Epithelial cell of esophagus (primary cell): Measurements from ENCODE around the gene PLXNA1.

Source experiments
- DNase-seq: peaks from one replicate; pipeline ENCODE4 v3.0.0; 2010; ENCODE audit warnings: low read depth
- H3K4me3 ChIP-seq: 2 replicates; pipeline ENCODE4 v1.5.1; 2011; ENCODE audit warnings: mild to moderate bottlenecking, low read length, control low read depth
- TF ChIP-seq, protein P1 (sequence below): IDR thresholded peaks from 2 replicates; pipeline ENCODE4 v1.5.1; 2011; ENCODE audit warnings: low read depth, mild to moderate bottlenecking, low read length, control low read depth, inconsistent platforms; ENCODE audit not compliant: insufficient read depth; ENCODE audit errors: missing control alignments

The PLXNA1 gene

GRCh38 chr3:127014536-127015281, 31.8 kb downstream of the PLXNA1 start:
- TF ChIP-seq, protein P1, sequence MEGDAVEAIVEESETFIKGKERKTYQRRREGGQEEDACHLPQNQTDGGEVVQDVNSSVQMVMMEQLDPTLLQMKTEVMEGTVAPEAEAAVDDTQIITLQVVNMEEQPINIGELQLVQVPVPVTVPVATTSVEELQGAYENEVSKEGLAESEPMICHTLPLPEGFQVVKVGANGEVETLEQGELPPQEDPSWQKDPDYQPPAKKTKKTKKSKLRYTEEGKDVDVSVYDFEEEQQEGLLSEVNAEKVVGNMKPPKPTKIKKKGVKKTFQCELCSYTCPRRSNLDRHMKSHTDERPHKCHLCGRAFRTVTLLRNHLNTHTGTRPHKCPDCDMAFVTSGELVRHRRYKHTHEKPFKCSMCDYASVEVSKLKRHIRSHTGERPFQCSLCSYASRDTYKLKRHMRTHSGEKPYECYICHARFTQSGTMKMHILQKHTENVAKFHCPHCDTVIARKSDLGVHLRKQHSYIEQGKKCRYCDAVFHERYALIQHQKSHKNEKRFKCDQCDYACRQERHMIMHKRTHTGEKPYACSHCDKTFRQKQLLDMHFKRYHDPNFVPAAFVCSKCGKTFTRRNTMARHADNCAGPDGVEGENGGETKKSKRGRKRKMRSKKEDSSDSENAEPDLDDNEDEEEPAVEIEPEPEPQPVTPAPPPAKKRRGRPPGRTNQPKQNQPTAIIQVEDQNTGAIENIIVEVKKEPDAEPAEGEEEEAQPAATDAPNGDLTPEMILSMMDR = no peak
- no peak for DNase-seq
- H3K4me3 ChIP-seq = no peak overlapping the region

DNA sequence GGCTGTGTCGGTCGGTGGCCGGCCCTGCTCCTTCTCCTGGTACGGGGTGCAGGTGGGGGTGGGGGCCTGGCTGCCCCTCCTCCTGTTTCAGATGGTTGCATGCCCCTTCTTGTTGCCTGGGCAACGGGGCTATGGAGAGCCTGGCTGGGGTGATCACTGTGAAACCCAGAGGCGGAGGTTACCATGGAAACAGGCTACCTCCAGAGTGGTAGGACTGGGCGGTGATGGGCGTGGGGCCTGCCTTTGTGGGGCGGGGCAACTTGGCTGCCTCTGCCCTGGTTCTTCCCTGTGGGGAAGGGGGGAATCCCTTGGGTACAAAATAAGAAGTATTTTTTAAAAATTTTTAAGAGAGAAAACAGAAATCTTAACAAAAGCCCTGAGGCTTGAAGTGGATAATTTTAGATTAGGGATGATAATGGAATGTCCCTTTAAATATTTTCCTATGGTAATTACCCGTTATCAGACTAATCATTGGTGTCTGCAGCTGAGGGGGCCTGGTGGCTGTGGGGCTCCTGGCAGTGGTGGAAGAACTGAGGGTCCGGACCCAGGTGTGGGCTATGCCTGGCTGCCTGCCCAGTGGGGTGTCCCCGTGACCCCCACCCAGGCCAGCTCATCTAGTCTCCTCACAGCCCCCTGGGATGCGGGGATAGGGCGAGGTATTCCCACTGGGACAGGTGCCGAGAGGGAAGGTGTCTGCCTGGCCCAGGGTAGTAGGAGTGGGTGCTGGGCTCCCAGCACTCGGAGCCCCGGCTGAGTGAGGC, 32.5 kb downstream of the PLXNA1 start:
- H3K4me3 ChIP-seq = no peak overlapping the region
- no peak for DNase-seq
- TF ChIP-seq, protein P1 = no peak

- TF ChIP-seq, protein P1 = no peak
- no peak overlapping the region for H3K4me3 ChIP-seq
- DNase-seq = no peak
These were observed 33.1 kb downstream of the PLXNA1 start for GRCh38 chr3:127016043-127016343.

- DNase-seq = no peak
- no peak overlapping the region for H3K4me3 ChIP-seq
- TF ChIP-seq, protein P1 = no peak
These were observed 33.5 kb downstream of the PLXNA1 start for GRCh38 chr3:127016461-127016860.

DNA sequence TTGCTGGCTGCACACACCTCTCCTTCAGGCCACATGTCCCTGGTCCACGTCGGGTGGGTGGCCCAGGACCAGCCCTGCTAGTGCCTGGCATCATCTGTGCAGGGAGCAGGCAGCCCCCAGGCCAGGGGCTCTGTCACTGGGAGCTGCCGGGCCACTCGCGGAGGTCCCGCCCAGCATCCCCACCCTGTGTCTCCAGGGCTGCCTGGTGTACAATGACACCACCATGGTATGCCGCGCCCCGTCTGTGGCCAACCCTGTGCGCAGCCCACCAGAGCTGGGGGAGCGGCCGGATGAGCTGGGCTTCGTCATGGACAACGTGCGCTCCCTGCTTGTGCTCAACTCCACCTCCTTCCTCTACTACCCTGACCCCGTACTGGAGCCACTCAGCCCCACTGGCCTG, 34.3 kb downstream of the PLXNA1 start:
- TF ChIP-seq, protein P1 = no peak
- DNase-seq = no peak
- no peak overlapping the region for H3K4me3 ChIP-seq

DNA sequence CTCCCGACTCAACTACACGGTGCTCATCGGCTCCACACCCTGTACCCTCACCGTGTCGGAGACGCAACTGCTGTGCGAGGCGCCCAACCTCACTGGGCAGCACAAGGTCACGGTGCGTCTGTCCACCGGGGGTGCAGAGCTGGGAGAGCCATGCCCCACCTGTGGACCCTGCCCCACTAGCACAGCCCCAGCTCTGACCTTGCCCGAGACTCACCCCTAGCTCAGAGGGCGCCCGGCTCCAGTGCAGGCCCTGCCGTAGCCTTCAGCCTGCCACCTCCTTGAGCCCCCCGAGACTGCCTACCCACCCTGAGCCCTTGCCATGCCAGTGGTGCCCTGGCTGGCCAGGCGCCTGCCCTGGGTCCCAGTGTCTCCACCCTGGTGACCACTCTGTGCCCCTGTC, 34.9 kb downstream of the PLXNA1 start:
- TF ChIP-seq, protein P1 = no peak
- no peak for DNase-seq
- H3K4me3 ChIP-seq = no peak overlapping the region
